Stimulated activated CD4-positive, alpha-beta T cell treated with anti-CD3 and anti-CD28 coated beads, Interleukin-4, amount 100 ng/mL, for 48 hours (primary cell): ENCODE results near the gene CERK.

Source experiments
- DNase-seq, 2 donors: peaks; one replicate each; pipeline ENCODE4 v3.0.0-alpha.2; 2020; ENCODE audit warnings: low read depth in 2 of 2

CERK gene

GRCh38 chr22:46731246-46732040 is 6.6 kb downstream of the CERK start:
- DNase-seq: no peak

- no peak for DNase-seq
Measured at GRCh38 chr22:46730568-46731245, 7.3 kb downstream of the CERK start.

GRCh38 chr22:46728470-46728869 is 9.6 kb downstream of the CERK start:
- no peak for DNase-seq

- no peak for DNase-seq
Measured at GRCh38 chr22:46727813-46728364, 10.2 kb downstream of the CERK start.

- DNase-seq: no peak
Measured at GRCh38 chr22:46726986-46727317, 11.1 kb downstream of the CERK start.

GRCh38 chr22:46726066-46726985 is 11.7 kb downstream of the CERK start:
- DNase-seq: no peak

- DNase-seq: no peak
Measured at GRCh38 chr22:46725096-46725495, 13.0 kb downstream of the CERK start.

GRCh38 chr22:46723882-46724281 is 14.2 kb downstream of the CERK start:
- no peak for DNase-seq

GRCh38 chr22:46721501-46722085 is 16.5 kb downstream of the CERK start:
- no peak for DNase-seq

- no peak for DNase-seq
Measured at GRCh38 chr22:46719921-46720320, 18.1 kb downstream of the CERK start.

GRCh38 chr22:46714550-46714949 is 23.5 kb downstream of the CERK start:
- no peak for DNase-seq

- no peak for DNase-seq
Measured at GRCh38 chr22:46712288-46712687, 25.8 kb downstream of the CERK start.

GRCh38 chr22:46710806-46711205 is 27.2 kb downstream of the CERK start:
- DNase-seq: no peak

- DNase-seq: no peak
Measured at GRCh38 chr22:46708766-46709330, 29.2 kb downstream of the CERK start.

- DNase-seq: no peak
Measured at GRCh38 chr22:46707827-46708570, 30.1 kb downstream of the CERK start.

GRCh38 chr22:46707305-46707704 is 30.7 kb downstream of the CERK start:
- no peak for DNase-seq

GRCh38 chr22:46706060-46706459 is 32.0 kb downstream of the CERK start:
- no peak for DNase-seq

GRCh38 chr22:46703996-46704370 is 34.1 kb downstream of the CERK start:
- DNase-seq: no peak

GRCh38 chr22:46703171-46703995 is 34.7 kb downstream of the CERK start:
- DNase-seq: no peak

GRCh38 chr22:46701262-46701661 is 36.8 kb downstream of the CERK start:
- DNase-seq: no peak
